WTC11 (cell line): ENCODE data around the gene DNAJB12. TPM values are rescaled to one million over a fixed set of nuclear protein-coding genes. Genes with fewer than 3 reads are reported as not detected.

Source experiments
- ATAC-seq: fragments of 200-7000 bp; cut with Tn5 transposase; 2 replicates; pipeline ENCODE4 v1.10.0; 2021; ENCODE audit warnings: mild to moderate bottlenecking, moderate library complexity
- CTCF ChIA-PET: fragments of 300-600 bp; sonication (Branson Sonifier 250); formaldehyde crosslinking; loops from one replicate; lab custom pipeline; 2021; ENCODE audit warnings: antibody characterized with exemption; lab: Charles Lee
- POLR2A ChIA-PET: fragments of 350-600 bp; sonication (Branson Sonifier 250); formaldehyde crosslinking; loops from one replicate; lab custom pipeline; 2021; ENCODE audit warnings: antibody characterized with exemption; lab: Charles Lee
- DNase-seq: peaks from one replicate; pipeline ENCODE4 v3.0.0; 2021; ENCODE audit warnings: low spot score
- H3K27ac Mint-ChIP-seq: 2 replicates; pipeline ENCODE4 v1.8.0; 2021; ENCODE audit warnings: mixed read lengths
- H3K27me3 Mint-ChIP-seq: 2 replicates; pipeline ENCODE4 v1.8.0; 2021; ENCODE audit warnings: low read depth, mild to moderate bottlenecking, moderate library complexity, mixed read lengths
- H3K36me3 Mint-ChIP-seq: 2 replicates; pipeline ENCODE4 v1.8.0; 2021; ENCODE audit warnings: mixed read lengths
- H3K4me1 Mint-ChIP-seq: 2 replicates; pipeline ENCODE4 v1.8.0; 2022; ENCODE audit warnings: mixed read lengths
- H3K4me3 Mint-ChIP-seq: 2 replicates; pipeline ENCODE4 v1.8.0; 2021; ENCODE audit warnings: mild to moderate bottlenecking, moderate library complexity, mixed read lengths
- H3K9me3 Mint-ChIP-seq: 2 replicates; pipeline ENCODE4 v1.8.0; 2021; ENCODE audit warnings: mixed read lengths
- ARID4B ChIP-seq: sonication (generic); formaldehyde crosslinking; IDR thresholded peaks from 2 replicates; pipeline ENCODE4 v1.8.0; 2023; ENCODE audit warnings: missing genetic modification reagents, mild to moderate bottlenecking, borderline replicate concordance
- CTCF ChIP-seq: fragments of 200-600 bp; IDR thresholded peaks from 2 replicates; pipeline ENCODE4 v1.8.0; 2022; ENCODE audit warnings: antibody characterized with exemption
- E2F4 ChIP-seq: sonication (generic); formaldehyde crosslinking; IDR thresholded peaks from 2 replicates; pipeline ENCODE4 v1.8.1; 2022; ENCODE audit warnings: low read depth, mild to moderate bottlenecking, moderate library complexity, missing genetic modification reagents, borderline replicate concordance
- EMX1 ChIP-seq: fragments of 250-450 bp; sonication (Bioruptor Pico); IDR thresholded peaks from 2 replicates; pipeline ENCODE4 v1.8.0; 2021; ENCODE audit warnings: mild to moderate bottlenecking
- ERG ChIP-seq: fragments of 250-450 bp; sonication (Bioruptor Pico); IDR thresholded peaks from 2 replicates; pipeline ENCODE4 v1.8.0; 2021; ENCODE audit warnings: mild to moderate bottlenecking
- FOXJ3 ChIP-seq: sonication (generic); formaldehyde crosslinking; IDR thresholded peaks from 2 replicates; pipeline ENCODE4 v1.9.0; 2021; ENCODE audit warnings: missing genetic modification reagents, mild to moderate bottlenecking, borderline replicate concordance
- GRHL2 ChIP-seq: fragments of 250-450 bp; sonication (Bioruptor Pico); IDR thresholded peaks from 2 replicates; pipeline ENCODE4 v1.8.0; 2022; ENCODE audit warnings: mild to moderate bottlenecking, moderate library complexity; ENCODE audit not compliant: insufficient replicate concordance, severe bottlenecking
- HMGXB4 ChIP-seq: sonication (generic); formaldehyde crosslinking; IDR thresholded peaks from 2 replicates; pipeline ENCODE4 v1.8.1; 2023; ENCODE audit warnings: mild to moderate bottlenecking, moderate library complexity, missing genetic modification reagents
- KAT7 ChIP-seq: sonication (generic); formaldehyde crosslinking; IDR thresholded peaks from 2 replicates; pipeline ENCODE4 v1.8.1; 2023; ENCODE audit warnings: missing genetic modification reagents, mild to moderate bottlenecking, borderline replicate concordance
- MAX ChIP-seq: sonication (generic); formaldehyde crosslinking; IDR thresholded peaks from 2 replicates; pipeline ENCODE4 v1.8.0; 2022; ENCODE audit warnings: mild to moderate bottlenecking, missing genetic modification reagents
- SOX15 ChIP-seq: fragments of 250-450 bp; sonication (Bioruptor Pico); IDR thresholded peaks from 2 replicates; pipeline ENCODE4 v1.9.0; 2021; ENCODE audit warnings: mild to moderate bottlenecking
- STAT6 ChIP-seq: sonication (generic); formaldehyde crosslinking; conservative IDR thresholded peaks from 2 replicates; pipeline ENCODE4 v1.8.1; 2023; ENCODE audit warnings: mild to moderate bottlenecking, low read depth, missing genetic modification reagents, moderate library complexity
- TEAD1 ChIP-seq: sonication (generic); formaldehyde crosslinking; IDR thresholded peaks from 2 replicates; pipeline ENCODE4 v1.8.0; 2022; ENCODE audit warnings: mild to moderate bottlenecking, missing genetic modification reagents
- TP53 ChIP-seq: sonication (generic); formaldehyde crosslinking; IDR thresholded peaks from 2 replicates; pipeline ENCODE4 v1.8.1; 2023; ENCODE audit warnings: mild to moderate bottlenecking, missing genetic modification reagents
- ZBTB21 ChIP-seq: sonication (generic); formaldehyde crosslinking; IDR thresholded peaks from 2 replicates; pipeline ENCODE4 v1.8.1; 2023; ENCODE audit warnings: mild to moderate bottlenecking, missing genetic modification reagents, borderline replicate concordance
- ZNF219 ChIP-seq: sonication (generic); formaldehyde crosslinking; IDR thresholded peaks from 2 replicates; pipeline ENCODE4 v1.8.0; 2023; ENCODE audit warnings: missing genetic modification reagents, mild to moderate bottlenecking, borderline replicate concordance
- ZNF512 ChIP-seq: sonication (generic); formaldehyde crosslinking; IDR thresholded peaks from 2 replicates; pipeline ENCODE4 v1.8.1; 2022; ENCODE audit warnings: missing genetic modification reagents, borderline replicate concordance
- ZSCAN18 ChIP-seq: fragments of 250-450 bp; sonication (Bioruptor Pico); IDR thresholded peaks from 2 replicates; pipeline ENCODE4 v2.1.2; 2022; ENCODE audit warnings: mild to moderate bottlenecking, moderate library complexity
- total RNA-seq: library from RNA; stranded (reverse); gene quantifications from 3 replicates; pipeline ENCODE4 v1.2.3, GENCODE V29; 2021

The DNAJB12 gene
- total RNA-seq, 1 experiment from 2014 or later: 21.6 TPM

- peaks cover 3% of the 10 kb centered on the region for H3K36me3 Mint-ChIP-seq
- ChIA-PET POLR2A (interaction anchor here (0.6 to 2.4 kb wide), 9 partner anchors 14 to 38 kb away, joined by 3 to 13 read pairs (median 3); no protein-coding TSS in a partner anchor), CTCF (interaction anchor here (0.5 to 0.9 kb wide), 3 partner anchors 23 to 400 kb away, joined by 3 read pairs; no protein-coding TSS in a partner anchor)
- peaks cover 4% of the 10 kb centered on the region; the same call in 1 of the 2 replicates for H3K27me3 Mint-ChIP-seq
- ATAC-seq (peak; percentile 97), DNase-seq (peak; percentile 96)
- H3K9me3 Mint-ChIP-seq: peaks cover 8% of the 10 kb centered on the region
- peaks cover 25% of the 10 kb centered on the region for H3K4me1 Mint-ChIP-seq
- peak overlapping the region; percentile 53 for H3K27ac Mint-ChIP-seq
- H3K4me3 Mint-ChIP-seq: peak overlapping the region; percentile 72
- TF ChIP-seq GRHL2 (CRISPR knock-in tag) (no peak), CTCF (no peak), KAT7 (0 out of 2 replicates have a peak, but pooled peaks have one; percentile 17), ZBTB21 (CRISPR knock-in tag) (no peak), TEAD1 (CRISPR knock-in tag) (peak; percentile 56; the same call in 1 of the 2 replicates), ZNF512 (CRISPR knock-in tag) (no peak), SOX15 (no peak), TP53 (CRISPR knock-in tag) (no peak), MAX (CRISPR knock-in tag) (peak; percentile 74), EMX1 (no peak), STAT6 (CRISPR knock-in tag) (no peak), ZNF219 (CRISPR knock-in tag) (0 out of 2 replicates have a peak, but pooled peaks have one; percentile 40), E2F4 (CRISPR knock-in tag) (no peak), HMGXB4 (no peak), FOXJ3 (CRISPR knock-in tag) (no peak), ERG (CRISPR knock-in tag) (no peak), ZSCAN18 (CRISPR knock-in tag) (no peak), ARID4B (CRISPR knock-in tag) (no peak)
Observed at GRCh38 chr10:72297805-72298591, 56.7 kb downstream of the DNAJB12 start.
